Kidney tubule cell (primary cell): ENCODE results near the gene ZNF496.
A peak's percentile ranks its signal among the peaks of the same experiment; 100 is the strongest.
"Not testable (repeated sequence)": the region's sequence is repeated elsewhere in the genome, so short reads cannot be mapped to it uniquely, and the experiment has no call there.

ENCODE experiments used
- DNase-seq: peaks from one replicate; pipeline ENCODE4 v3.0.0-alpha.2; 2018; ENCODE audit warnings: low spot score

The ZNF496 gene

DNA sequence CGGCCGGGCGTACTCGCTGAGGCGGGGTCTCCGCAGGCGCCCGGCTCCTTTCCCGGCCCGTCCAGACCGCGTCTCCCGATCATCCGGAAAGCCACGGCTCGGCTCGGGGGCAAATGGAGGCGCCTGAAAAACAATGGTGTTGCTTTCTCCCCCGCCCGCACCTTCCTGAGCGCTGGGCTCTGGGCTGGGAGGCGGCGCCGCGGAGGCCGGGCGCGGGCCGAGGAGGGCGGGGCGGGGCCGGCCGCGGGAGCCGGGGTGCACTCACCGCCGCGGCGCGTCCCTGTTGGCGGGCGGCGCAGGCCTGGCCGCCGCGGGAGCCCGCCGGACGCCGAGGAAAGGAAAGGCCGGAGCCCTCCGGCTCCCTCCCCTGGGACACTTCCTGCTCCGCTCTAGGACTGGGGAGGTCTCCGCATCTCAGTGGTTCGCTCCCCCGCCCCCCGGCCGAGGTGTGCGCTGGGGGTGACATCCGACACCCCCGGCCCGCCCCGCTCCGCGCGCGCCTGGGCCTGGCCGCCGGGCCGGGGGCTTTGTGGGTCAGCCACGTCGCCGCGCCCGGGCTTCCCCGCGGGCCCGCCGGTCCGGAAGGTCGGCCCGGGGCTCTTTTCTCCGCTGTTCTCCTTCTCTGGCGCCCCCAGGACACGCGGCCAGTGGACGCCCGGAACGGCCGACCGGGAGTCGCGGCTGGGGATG is at the start of gene ZNF496:
Gene ZNF496 (minus strand): TSS at position 343 of the 690 bp plus-strand sequence. CDS start 2,289 bp downstream, outside the sequence.
- DNase-seq: peak; percentile 83

GRCh38 chr1:247378334-247379073 is 46.8 kb upstream of the ZNF496 start:
- DNase-seq: no peak

GRCh38 chr1:247377656-247378055 is 46.0 kb upstream of the ZNF496 start:
- not testable (repeated sequence) for DNase-seq

GRCh38 chr1:247376659-247377058 is 45.0 kb upstream of the ZNF496 start:
- DNase-seq: peak; percentile 20

DNA sequence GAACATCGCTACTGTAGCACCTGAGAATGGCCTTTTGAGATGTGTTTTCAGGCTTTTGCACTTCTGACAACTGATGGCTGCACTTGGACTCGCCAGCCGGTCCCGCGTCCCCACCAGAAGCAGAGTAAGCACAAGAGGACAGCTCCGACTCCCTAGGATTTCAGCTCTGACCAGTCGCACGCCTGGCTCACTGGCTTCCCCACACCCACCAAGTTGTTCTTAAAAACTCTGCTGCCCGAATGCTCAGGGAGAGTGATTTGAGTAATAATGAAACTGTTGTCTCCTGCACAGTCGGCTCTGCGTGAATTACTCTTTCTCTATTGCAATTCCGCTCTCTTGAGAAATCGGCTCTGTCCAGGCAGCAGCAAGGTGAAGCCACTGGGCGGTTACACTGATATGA is 44.1 kb upstream of the ZNF496 start:
- DNase-seq: no peak

DNA sequence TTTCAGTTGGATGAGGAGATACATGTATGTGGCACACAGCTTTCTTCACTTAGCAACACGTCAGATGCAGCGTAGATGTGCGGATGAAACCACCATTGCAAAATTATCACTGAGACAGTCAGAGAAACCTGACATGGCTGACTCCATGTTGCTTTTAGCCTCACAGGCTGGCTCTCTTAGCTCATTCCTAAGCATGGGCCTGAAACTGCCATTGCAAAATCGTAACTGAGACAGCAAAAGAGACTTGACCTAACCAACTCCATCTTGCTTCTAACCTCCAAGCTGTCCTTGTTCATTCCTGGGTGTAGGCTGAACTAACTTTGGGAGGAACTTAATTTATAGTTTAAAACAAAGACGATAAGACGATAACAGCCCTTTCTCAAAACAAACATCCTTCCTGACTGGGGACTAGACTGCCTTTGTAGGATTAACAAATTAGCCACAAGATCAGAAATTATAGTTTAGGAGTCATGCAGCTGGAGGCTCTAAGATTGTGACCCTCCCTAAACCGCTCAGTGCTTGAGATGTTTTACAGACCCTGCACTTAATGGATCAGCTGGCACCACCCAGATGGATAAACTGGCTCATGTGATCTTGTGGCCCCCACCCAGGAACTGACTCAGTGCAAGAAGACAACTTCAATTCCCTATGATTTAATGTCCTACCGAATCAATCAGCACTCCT is 43.1 kb upstream of the ZNF496 start:
- DNase-seq: not testable (repeated sequence)

DNA sequence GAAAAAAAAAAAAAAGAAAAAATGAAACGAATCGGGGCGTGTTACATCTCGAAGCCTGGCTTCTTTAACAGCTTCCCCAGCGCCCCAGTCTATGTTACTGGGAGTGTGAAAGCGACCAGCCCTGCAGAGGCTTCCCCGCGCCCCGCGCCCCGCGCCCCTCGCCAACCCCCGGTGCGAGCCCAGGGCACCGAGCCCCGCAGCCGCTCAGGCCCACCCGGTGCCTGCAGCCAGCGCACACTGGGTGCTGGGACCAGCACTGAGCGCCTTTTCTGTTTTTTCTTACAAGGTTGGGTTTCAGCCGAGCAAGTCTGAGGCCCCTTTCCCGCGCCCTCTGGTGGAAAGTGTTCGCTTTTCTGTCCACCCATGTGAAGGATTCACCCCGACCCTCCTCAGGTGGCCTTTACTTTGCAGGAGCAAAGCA is 42.1 kb upstream of the ZNF496 start:
- no peak for DNase-seq

DNA sequence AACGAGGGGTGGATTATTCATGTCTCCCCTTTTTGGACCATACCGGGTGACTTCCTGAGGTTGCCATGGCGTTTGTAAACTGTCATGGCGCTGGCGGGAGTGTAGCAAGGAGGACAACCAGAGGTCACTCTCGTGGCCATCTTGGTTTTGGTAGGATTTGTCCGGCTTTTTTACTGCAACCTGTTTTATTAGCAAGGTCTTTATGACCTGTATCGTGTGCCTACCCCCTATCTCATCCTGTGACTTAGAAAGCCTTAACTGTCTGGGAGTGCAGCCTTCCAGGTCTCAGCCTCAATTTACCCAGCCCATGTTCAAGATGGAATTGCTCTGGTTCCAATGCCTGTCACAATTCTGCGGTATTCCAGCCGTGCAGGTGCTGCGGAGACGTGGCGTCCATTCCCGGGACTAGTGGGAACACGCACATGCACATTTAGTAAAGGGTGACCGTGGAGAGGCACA is 40.2 kb upstream of the ZNF496 start:
- no peak for DNase-seq

- DNase-seq: peak; percentile 19
These were observed 39.4 kb upstream of the ZNF496 start for GRCh38 chr1:247370786-247371732.

- DNase-seq: no peak
These were observed 37.0 kb upstream of the ZNF496 start for GRCh38 chr1:247368490-247369145.

DNA sequence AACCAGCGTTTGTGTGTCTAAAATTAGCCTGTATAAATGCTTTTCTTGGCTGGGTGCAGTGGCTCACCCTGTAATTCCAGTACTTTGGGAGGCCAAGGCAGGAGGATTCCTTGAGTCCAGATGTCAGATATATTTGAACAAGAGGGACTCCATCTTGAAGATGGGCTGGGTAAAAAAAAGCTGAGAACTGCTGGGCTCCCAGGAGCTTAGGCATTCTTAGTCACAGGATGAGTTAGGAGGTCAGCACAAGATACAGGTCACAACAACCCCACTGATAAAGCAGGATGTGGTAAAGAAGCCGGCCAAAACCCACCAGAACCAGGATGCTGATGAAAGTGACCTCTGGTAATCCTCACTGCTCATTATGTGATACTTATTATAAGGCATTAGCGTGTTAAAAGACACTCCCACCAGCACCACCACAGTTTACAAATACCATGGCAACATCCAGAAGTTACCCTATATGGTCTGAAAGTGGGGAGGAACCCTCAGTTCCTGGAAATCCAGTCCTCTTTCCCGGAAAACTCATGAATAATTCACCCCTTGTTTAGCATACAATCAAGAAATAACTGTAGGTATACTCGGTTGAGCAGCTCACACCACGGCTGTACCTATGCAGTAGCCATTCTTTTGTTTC is 36.2 kb upstream of the ZNF496 start:
- DNase-seq: peak; percentile 38

GRCh38 chr1:247366926-247367645 is 35.4 kb upstream of the ZNF496 start:
- no peak for DNase-seq

GRCh38 chr1:247366345-247366744 is 34.7 kb upstream of the ZNF496 start:
- not testable (repeated sequence) for DNase-seq

GRCh38 chr1:247365023-247365422 is 33.4 kb upstream of the ZNF496 start:
- no peak for DNase-seq

- not testable (repeated sequence) for DNase-seq
These were observed 31.3 kb upstream of the ZNF496 start for GRCh38 chr1:247363000-247363399.

DNA sequence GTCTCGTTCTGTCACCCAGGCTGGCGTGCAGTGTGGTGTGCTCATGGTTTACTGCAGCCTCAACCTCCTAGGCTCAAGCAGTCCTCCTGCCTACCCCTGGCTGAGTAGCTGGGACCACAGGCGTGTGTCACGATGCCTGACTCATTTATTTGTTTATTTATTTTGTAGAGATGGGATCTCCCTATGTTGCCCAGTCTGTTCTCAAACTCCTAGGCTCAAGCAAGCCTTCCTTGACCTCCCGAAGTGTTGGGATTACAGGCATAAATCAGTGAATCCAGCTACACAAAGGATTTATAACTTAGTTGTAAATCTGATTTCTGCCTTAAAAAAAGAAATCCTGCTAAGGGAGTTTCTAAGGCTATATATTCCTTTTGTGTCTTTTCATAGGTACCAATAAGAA is 30.5 kb upstream of the ZNF496 start:
- no peak for DNase-seq

- no peak for DNase-seq
These were observed 29.5 kb upstream of the ZNF496 start for GRCh38 chr1:247360991-247361731.

DNA sequence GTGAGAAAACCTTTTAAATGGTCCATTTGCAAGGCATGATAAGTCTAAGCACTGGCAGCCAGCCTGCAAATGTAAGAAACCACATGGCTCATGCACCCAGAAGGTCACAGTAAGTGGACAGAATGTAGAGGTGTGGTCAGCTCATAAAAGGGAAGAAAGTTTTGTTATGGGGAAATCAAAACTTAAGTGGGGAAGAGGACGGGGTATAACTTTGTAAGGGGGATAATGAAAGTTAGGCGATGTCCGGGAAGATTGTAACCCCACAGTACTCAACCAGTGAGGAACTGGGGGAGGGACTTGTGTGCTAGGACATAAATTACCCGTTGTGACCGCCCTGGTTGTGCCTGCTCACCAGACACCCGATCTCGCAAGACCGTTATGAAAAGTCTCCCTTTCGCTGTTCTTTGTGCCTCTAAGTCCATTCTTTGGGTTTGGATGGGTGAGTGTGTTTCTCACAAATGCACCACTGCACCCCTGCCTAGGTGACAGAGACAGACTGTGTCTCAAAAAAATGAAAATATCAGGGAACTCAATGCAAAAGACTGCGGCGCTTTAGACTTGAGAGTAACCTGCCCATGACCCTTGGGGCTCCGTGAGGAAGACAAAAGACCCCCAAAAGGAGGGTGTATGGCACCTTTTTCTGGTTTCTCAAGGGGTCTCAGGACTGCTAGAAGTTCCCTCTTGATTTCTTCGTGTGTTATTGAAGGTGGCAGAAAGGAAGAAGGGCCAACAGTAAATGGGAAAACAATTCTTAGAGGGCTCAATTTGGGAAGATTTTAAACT is 28.6 kb upstream of the ZNF496 start:
- no peak for DNase-seq
